ENCODE measurements around the gene TNC.

- TF ChIP-seq CTCF (IDR thresholded peaks at IDR 0.05), result no peak
- no peak for TF ChIP-seq POLR2A (IDR thresholded peaks at IDR 0.05)
- TF ChIP-seq EP300 (IDR thresholded peaks at IDR 0.05), result no peak
- TF ChIP-seq POLR2AphosphoS5 (IDR thresholded peaks at IDR 0.05), result no peak
Measured at GRCh38 chr9:115030006-115030405, 88.0 kb downstream of the TNC start.

All from stomach (tissue), 4 donors.